Heart left ventricle (tissue), 16 donors: Measurements from ENCODE around the gene TUBG2. TPM values are rescaled to one million over a fixed set of nuclear protein-coding genes. Genes with fewer than 3 reads are reported as not detected.

ENCODE experiments used
- ATAC-seq, 4 donors: fragments of 200-7000 bp; cut with Tn5 transposase; one replicate each; pipeline ENCODE4 v1.9.1; 2020 to 2022; ENCODE audit warnings: moderate library complexity in 4 of 4, mild to moderate bottlenecking in 3 of 4, moderate number of reproducible peaks in 1 of 4
- DNase-seq, 5 donors: peaks; one replicate each; pipeline ENCODE4 v3.0.0-alpha.2; 2020
- H3K27ac ChIP-seq, 12 donors: fragments of 200-600 bp; sonication (generic) in 4 of 12; one replicate each; pipeline versions ENCODE4 v1.5.0 to v1.8.0; 2016 to 2022; ENCODE audit warnings: mild to moderate bottlenecking in 2 of 12
- H3K27me3 ChIP-seq, 9 donors: fragments of 200-600 bp; sonication (generic) in 2 of 9; one replicate each; pipeline versions ENCODE4 v1.5.1 to v1.8.0; 2016 to 2022; ENCODE audit warnings: mild to moderate bottlenecking in 3 of 9
- H3K36me3 ChIP-seq, 9 donors: fragments of 200-600 bp; sonication (generic) in 2 of 9; one replicate each; pipeline versions ENCODE4 v1.5.0 to v1.8.0; 2018 to 2022; ENCODE audit warnings: mild to moderate bottlenecking in 2 of 9
- H3K4me1 ChIP-seq, 12 donors: fragments of 200-600 bp; sonication (generic) in 4 of 12; one replicate each; pipeline versions ENCODE4 v1.5.0 to v1.8.0; 2016 to 2022; ENCODE audit warnings: mild to moderate bottlenecking in 3 of 12
- H3K4me3 ChIP-seq, 12 donors: fragments of 200-600 bp; sonication (generic) in 4 of 12; one replicate each; pipeline versions ENCODE4 v1.5.0 to v1.8.0; 2017 to 2022; ENCODE audit warnings: mild to moderate bottlenecking in 9 of 12, moderate library complexity in 4 of 12
- H3K9me3 ChIP-seq, 12 donors: fragments of 200-600 bp; sonication (generic) in 4 of 12; one replicate each; pipeline versions ENCODE4 v1.5.0 to v1.8.0; 2016 to 2022; ENCODE audit warnings: mild to moderate bottlenecking in 1 of 12
- CTCF ChIP-seq, 12 donors: fragments of 200-600 bp; sonication (generic) in 4 of 12; IDR thresholded peaks; one replicate each; pipeline versions ENCODE4 v1.5.0 to v1.8.0; 2018 to 2022; ENCODE audit warnings: antibody characterized with exemption in 12 of 12, mild to moderate bottlenecking in 5 of 12
- POLR2A ChIP-seq, 2 donors: fragments of 450-650 bp; IDR thresholded peaks; one replicate each; pipeline ENCODE4 v1.6.1; 2017; ENCODE audit warnings: antibody characterized with exemption in 2 of 2, mild to moderate bottlenecking in 2 of 2, moderate library complexity in 2 of 2
- WGBS, 4 donors: extraction: QIAGEN DNeasy Blood & Tissue Kit in 2 of 4; methylation state at CpG; one replicate each; pipeline versions ENCODE4 v1.1.5 to v1.1.7; 2013 to 2018; 5-methylcytosine and 5-hydroxymethylcytosine counted together
- intact Hi-C, 10 donors: fragments of 100-400 bp; cut with DNase I; formaldehyde crosslinking; loops; one replicate each; pipeline versions ENCODE4 v1.11.1 to v1.14.2; 2022
- polyA plus RNA-seq, 2 donors: library from polyadenylated mRNA; stranded (reverse); fragments of 200-250 nt; gene quantifications; one replicate each; pipeline ENCODE4 v1.2.3, GENCODE V29; 2013
- total RNA-seq, 9 donors: library from RNA; depleted of rRNA in 2 of 9; stranded (reverse); fragments of >200 nt in 2 of 9; fragmentation: NEBNext Ultra II Directional in 3 of 9; extraction: Animal tissue kit (Norgen Biotek cat#: 25700) in 3 of 9; gene quantifications; one replicate each; pipeline versions ENCODE4 v1.1.0 to v1.2.4, GENCODE V29; 2016 to 2023
- donor health status: ischemic (EF 13 %, LVEDD 7.1; RV severe dilation, severe dysfunction).
- donor health status: healthy with polysubstance abuse.
- donor health status: DM: no; HTN: yes; CAD: no.
- donor health status: DM: no; HTN: no; CAD: no.
- donor health status: ischemic (EF 25% LVEDD 6.9; RV normal size, moderate dysfunction).
- donor health status: ischemic (EF 25% LVEDD 5.7; RV mildly dilated, moderate dysfunction).
- donor health status: healthy.
- donor health status: DM: yes; HTN: yes; CAD: no.
- donor health status: ischemic (EF 35%, LVEDD 5.7; RV mildly dilated, moderate dysfunction).
- donor health status: nonischemic (EF 11% LVEDD 7.7; RV severe dilation, severe dysfunction).
- donor health status: DM: yes; HTN: yes; CAD: no.
- donor health status: PGD.
- donor health status: ischemic (EF 29% LVEDD 5.4; RV normal size, mild dysfunction).
- donor health status: nonischemic (EF 23%, LVEDD 6.1; RV moderate dilation, normal function).

Gene TUBG2
- total and polyA plus RNA-seq, 11 donors, result 8.6 to 28.2 (median 15.3) TPM

DNA sequence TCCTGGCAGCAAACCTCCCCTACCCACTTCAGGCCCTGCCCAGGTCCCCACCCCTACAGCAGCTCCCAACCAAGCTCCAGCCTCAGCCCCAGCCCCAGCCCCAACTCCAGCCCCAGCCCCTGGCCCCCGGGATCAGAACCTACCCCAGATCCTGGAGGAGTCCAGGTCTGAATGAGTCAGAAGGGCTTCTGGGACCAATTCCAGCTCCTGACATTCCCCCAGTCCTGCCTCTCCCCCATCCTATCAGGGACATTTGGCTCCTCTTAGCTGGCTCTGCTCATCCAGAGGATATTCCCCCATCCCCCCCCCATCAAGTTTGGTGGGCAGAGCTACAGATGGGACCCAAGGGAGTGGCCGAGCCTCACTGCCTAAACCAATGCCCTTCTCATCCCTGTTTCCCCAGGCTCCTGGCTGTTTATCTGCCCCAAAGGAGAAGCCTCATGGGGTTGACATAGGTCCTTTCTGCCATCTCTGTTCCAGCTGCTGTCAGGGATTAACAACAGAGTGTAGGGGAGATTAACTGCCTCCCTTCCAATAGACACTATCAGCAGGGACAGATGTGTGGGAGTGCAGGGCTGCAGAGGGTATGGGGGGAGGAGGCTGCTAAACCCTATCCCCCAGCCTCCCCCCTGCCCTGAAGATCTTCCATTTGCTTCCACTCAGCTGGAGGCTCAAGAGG is 39.8 kb downstream of the TUBG2 start:
- H3K27me3 ChIP-seq, result no peaks in the 10 kb centered on the region
- 15 to 37% (median 37%) methylated on average over 2 of the region's 2 CpGs; no CpG with 5 or more reads in 1 of the 4 donors for WGBS, 4 donors
- DNase-seq (peak in 4 of 5 donors; percentile 54 to 72 (median 62)), ATAC-seq (peak; percentile 67 to 82 (median 80))
- H3K27ac ChIP-seq, result peak overlapping the region in 1 of 12 donors; percentile 16
- peaks cover 0 to 92% (median 79%) of the 10 kb centered on the region in 9 donors for H3K36me3 ChIP-seq
- H3K9me3 ChIP-seq, result no peaks in the 10 kb centered on the region
- peaks cover 0 to 11% (median 4%) of the 10 kb centered on the region in 12 donors for H3K4me1 ChIP-seq
- intact Hi-C loops, result loop anchor here in 1 of 10 donors (10.0 kb wide), 1 partner anchor 1266 kb away; no protein-coding TSS in a partner anchor
- no peak for TF ChIP-seq POLR2A (IDR thresholded peaks at IDR 0.05)
- H3K4me3 ChIP-seq, result no peak overlapping the region

DNA sequence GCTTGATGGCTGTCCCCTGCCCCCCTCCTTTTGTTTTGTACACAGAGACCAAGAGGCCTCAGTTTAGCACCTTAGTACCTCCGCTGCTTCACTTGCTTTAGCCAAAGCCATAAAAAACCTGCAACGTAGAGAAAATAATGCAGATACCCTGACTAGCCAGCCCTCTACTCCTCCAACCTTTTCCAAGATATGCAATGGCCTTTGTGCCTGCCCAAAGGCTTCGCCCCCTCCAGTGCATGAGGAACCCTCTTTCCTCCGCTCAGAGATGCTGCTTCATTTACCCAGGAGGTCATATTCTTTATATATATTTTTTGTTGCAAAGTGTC is 40.3 kb downstream of the TUBG2 start:
- Histone ChIP-seq H3K4me3 (no peak overlapping the region), H3K36me3 (peaks cover 0 to 92% (median 81%) of the 10 kb centered on the region in 9 donors), H3K9me3 (no peaks in the 10 kb centered on the region), H3K27me3 (no peaks in the 10 kb centered on the region), H3K27ac (peak overlapping the region in 1 of 12 donors; percentile 16), H3K4me1 (peaks cover 0 to 11% (median 4%) of the 10 kb centered on the region in 12 donors)
- 88 to 96% (median 94%) methylated on average over 4 of the region's 4 CpGs for WGBS, 4 donors
- ATAC-seq (no peak), DNase-seq (no peak)
- intact Hi-C loops, result loop anchor here in 1 of 10 donors (10.0 kb wide), 1 partner anchor 1265 kb away; no protein-coding TSS in a partner anchor
- TF ChIP-seq CTCF (IDR thresholded peaks at IDR 0.05) (no peak), POLR2A (IDR thresholded peaks at IDR 0.05) (no peak)

- Histone ChIP-seq H3K36me3 (peaks cover 8 to 92% (median 82%) of the 10 kb centered on the region in 9 donors), H3K4me1 (peaks cover 0 to 11% (median 4%) of the 10 kb centered on the region in 12 donors), H3K27me3 (no peaks in the 10 kb centered on the region), H3K9me3 (no peaks in the 10 kb centered on the region), H3K4me3 (no peak overlapping the region), H3K27ac (no peak overlapping the region)
- intact Hi-C loops, result loop anchor here in 1 of 10 donors (5.0 kb wide), 1 partner anchor 118 kb away; no protein-coding TSS in a partner anchor
- WGBS, 4 donors, result 80 to 85% (median 82%) methylated on average over 9 to 10 of the region's 10 CpGs
- ATAC-seq, result no peak
- DNase-seq, result no peak
- TF ChIP-seq CTCF (IDR thresholded peaks at IDR 0.05) (no peak), POLR2A (IDR thresholded peaks at IDR 0.05) (no peak)
Measured at GRCh38 chr17:42700586-42701289, 41.7 kb downstream of the TUBG2 start.

DNA sequence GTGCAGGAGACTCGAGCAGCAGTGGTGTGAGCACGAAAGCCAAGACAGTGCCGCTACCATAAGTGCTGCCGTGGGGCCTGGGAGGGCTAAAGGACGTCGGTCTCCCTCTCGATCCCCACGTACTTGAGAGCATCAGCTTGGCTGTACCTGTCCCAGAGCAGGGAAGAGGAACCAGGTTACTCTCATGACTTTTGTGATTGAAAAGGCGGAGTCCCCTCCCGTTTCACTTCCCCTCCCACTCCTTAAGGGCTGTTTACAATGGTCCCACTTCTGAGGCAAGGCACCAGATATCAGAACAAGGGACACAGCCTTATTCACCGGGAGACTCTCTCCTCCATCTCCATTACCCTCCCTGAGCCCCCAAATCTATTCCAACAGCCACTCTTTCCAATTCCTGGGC is 43.4 kb downstream of the TUBG2 start:
- no peak overlapping the region for H3K4me3 ChIP-seq
- no peaks in the 10 kb centered on the region for H3K9me3 ChIP-seq
- TF ChIP-seq CTCF (IDR thresholded peaks at IDR 0.05), result no peak
- TF ChIP-seq POLR2A (IDR thresholded peaks at IDR 0.05), result no peak
- H3K4me1 ChIP-seq, result peaks cover 0 to 11% (median 4%) of the 10 kb centered on the region in 12 donors
- no peak overlapping the region for H3K27ac ChIP-seq
- no peak for ATAC-seq
- intact Hi-C loops, result loop anchor here in 1 of 10 donors (5.0 kb wide), 1 partner anchor 120 kb away; no protein-coding TSS in a partner anchor
- no peaks in the 10 kb centered on the region for H3K27me3 ChIP-seq
- 87 to 89% (median 88%) methylated on average over 11 of the region's 11 CpGs for WGBS, 4 donors
- peaks cover 8 to 92% (median 83%) of the 10 kb centered on the region in 9 donors for H3K36me3 ChIP-seq
- no peak for DNase-seq
